GM19468 (cell line): Measurements from ENCODE around the gene ATP8B4.
"Not testable (repeated sequence)": the region's sequence is repeated elsewhere in the genome, so short reads cannot be mapped to it uniquely, and the experiment has no call there.

Source experiments
- ATAC-seq: cut with Tn5 transposase; IDR thresholded peaks from one replicate; pipeline ENCODE4 v1.9.1; 2021; ENCODE audit warnings: mild to moderate bottlenecking, moderate library complexity, moderate number of reproducible peaks; ENCODE audit not compliant: unreplicated experiment; ENCODE audit errors: extremely low read depth

ATP8B4 gene

GRCh38 chr15:50141856-50142255, 22.8 kb upstream of the ATP8B4 start:
- no peak for ATAC-seq

- ATAC-seq: no peak
These were observed 21.9 kb upstream of the ATP8B4 start for GRCh38 chr15:50140983-50141382.

GRCh38 chr15:50140098-50140497, 21.1 kb upstream of the ATP8B4 start:
- ATAC-seq: no peak

- ATAC-seq: no peak
These were observed 19.4 kb upstream of the ATP8B4 start for GRCh38 chr15:50138391-50138790.

- no peak for ATAC-seq
These were observed 18.9 kb upstream of the ATP8B4 start for GRCh38 chr15:50137893-50138292.

- ATAC-seq: no peak
These were observed 18.3 kb upstream of the ATP8B4 start for GRCh38 chr15:50137330-50137761.

GRCh38 chr15:50135031-50135551, 16.1 kb upstream of the ATP8B4 start:
- no peak for ATAC-seq

GRCh38 chr15:50134524-50135024, 15.5 kb upstream of the ATP8B4 start:
- no peak for ATAC-seq

GRCh38 chr15:50132251-50132984, 13.4 kb upstream of the ATP8B4 start:
- ATAC-seq: not testable (repeated sequence)

GRCh38 chr15:50131617-50132016, 12.6 kb upstream of the ATP8B4 start:
- ATAC-seq: no peak

GRCh38 chr15:50128266-50128665, 9.2 kb upstream of the ATP8B4 start:
- no peak for ATAC-seq

GRCh38 chr15:50127255-50127777, 8.3 kb upstream of the ATP8B4 start:
- no peak for ATAC-seq

- no peak for ATAC-seq
These were observed 7.0 kb upstream of the ATP8B4 start for GRCh38 chr15:50126072-50126471.

- no peak for ATAC-seq
These were observed 5.6 kb upstream of the ATP8B4 start for GRCh38 chr15:50124631-50125030.

- ATAC-seq: no peak
These were observed 5.0 kb upstream of the ATP8B4 start for GRCh38 chr15:50123861-50124557.

- no peak for ATAC-seq
These were observed 1.7 kb upstream of the ATP8B4 start for GRCh38 chr15:50120729-50121128.

GRCh38 chr15:50117431-50118027, 1.5 kb downstream of the ATP8B4 start:
- no peak for ATAC-seq

- no peak for ATAC-seq
These were observed 2.6 kb downstream of the ATP8B4 start for GRCh38 chr15:50116477-50116876.

- ATAC-seq: no peak
These were observed 4.8 kb downstream of the ATP8B4 start for GRCh38 chr15:50113992-50114780.

- no peak for ATAC-seq
These were observed 5.9 kb downstream of the ATP8B4 start for GRCh38 chr15:50113187-50113505.
